GM12878 (cell line): ENCODE measurements around the gene SPTBN1. TPM values are rescaled to one million over a fixed set of nuclear protein-coding genes. Genes with fewer than 3 reads are reported as not detected.

Source experiments
- ATAC-seq: fragments of 200-7000 bp; cut with Tn5 transposase; 3 replicates; pipeline ENCODE4 v1.9.1; 2020; ENCODE audit warnings: mild to moderate bottlenecking, moderate library complexity
- BruUV-seq: library from RNA; stranded (reverse); fragments of 400-500 nt; replicated peaks from 2 replicates; lab custom pipeline; 2021; lab: Mats Ljungman, UMichigan
- CTCF ChIA-PET: fragments of 300-600 bp; sonication (Branson Sonifier 250); formaldehyde crosslinking; extraction: SDS; loops from one replicate; lab custom pipeline; 2021; ENCODE audit warnings: inconsistent platforms; lab: Yijun Ruan, JAX
- POLR2A ChIA-PET: fragments of 350-600 bp; formaldehyde crosslinking; extraction: SDS; loops from one replicate; lab custom pipeline; 2021; ENCODE audit warnings: inconsistent platforms; lab: Charles Lee
- RAD21 ChIA-PET: fragments of 300-600 bp; sonication (Branson Sonifier 250); formaldehyde crosslinking; loops from one replicate; lab custom pipeline; 2023; ENCODE audit warnings: antibody characterized with exemption; ENCODE audit not compliant: unreplicated experiment; lab: Charles Lee
- SMC1A ChIA-PET: fragments of 300-600 bp; sonication (Branson Sonifier 250); formaldehyde crosslinking; loops from one replicate; lab custom pipeline; 2023; ENCODE audit not compliant: unreplicated experiment, uncharacterized antibody; lab: Charles Lee
- DNase-seq: peaks from one replicate; pipeline ENCODE4 v3.0.0-alpha.2; 2011; ENCODE audit warnings: low read depth, low spot score
- FAIRE-seq: peaks from 3 replicates; lab custom pipeline; 2011; peaks lifted over from hg19 to GRCh38; lab: Jason Lieb, UNC
- H2AFZ ChIP-seq: 2 replicates; pipeline ENCODE4 v1.6.0; 2011; ENCODE audit warnings: low read depth, low read length, control low read depth; ENCODE audit not compliant: control insufficient read depth
- H3K27ac ChIP-seq: 2 replicates; pipeline ENCODE4 v1.5.1; 2011; ENCODE audit warnings: control low read depth; ENCODE audit not compliant: control insufficient read depth, insufficient read depth
- H3K27me3 ChIP-seq, 2 experiments: replicated peaks in 1 of 2; 2 replicates each; pipeline versions ENCODE4 v1.6.0 to v1.6.1; 2011; ENCODE audit warnings: low read length in 1 of 2; ENCODE audit not compliant: control insufficient read depth in 2 of 2, insufficient read depth in 2 of 2
- H3K36me3 ChIP-seq, 2 experiments: 2 replicates each; pipeline ENCODE4 v1.5.1; 2011; ENCODE audit warnings: low read length in 1 of 2; ENCODE audit not compliant: control insufficient read depth in 2 of 2, insufficient read depth in 2 of 2
- H3K4me1 ChIP-seq: 2 replicates; pipeline ENCODE4 v1.6.1; 2011; ENCODE audit warnings: mild to moderate bottlenecking, low read length, moderate library complexity, mixed read lengths; ENCODE audit not compliant: control insufficient read depth, insufficient read depth
- H3K4me2 ChIP-seq: 2 replicates; pipeline ENCODE4 v1.6.0; 2011; ENCODE audit warnings: control low read depth; ENCODE audit not compliant: control insufficient read depth, insufficient read depth
- H3K4me3 ChIP-seq: fragments of 200-600 bp; sonication (generic); 2 replicates; pipeline ENCODE4 v1.5.1; 2016
- H3K79me2 ChIP-seq: 2 replicates; pipeline ENCODE4 v1.6.0; 2011; ENCODE audit warnings: low read length; ENCODE audit not compliant: control insufficient read depth, insufficient read depth
- H3K9ac ChIP-seq: 2 replicates; pipeline ENCODE4 v1.8.0; 2011; ENCODE audit warnings: low read length, control low read depth, mixed read lengths; ENCODE audit not compliant: control insufficient read depth, insufficient read depth
- H3K9me3 ChIP-seq: replicated peaks from 3 replicates; pipeline ENCODE4 v1.5.1; 2011; ENCODE audit warnings: mild to moderate bottlenecking, low read length; ENCODE audit not compliant: control insufficient read depth, insufficient read depth
- H4K20me1 ChIP-seq: 2 replicates; pipeline ENCODE4 v1.6.0; 2011; ENCODE audit not compliant: control insufficient read depth, insufficient read depth
- CEBPZ ChIP-seq: fragments of 150-350 bp; IDR thresholded peaks from 2 replicates; pipeline ENCODE4 v1.6.1; 2016; ENCODE audit warnings: low read depth, low read length
- ESRRA ChIP-seq: IDR thresholded peaks from 2 replicates; pipeline ENCODE4 v1.6.1; 2012; ENCODE audit warnings: mild to moderate bottlenecking, low read length, improper control_type of control experiment
- GATAD2B ChIP-seq: fragments of 450-650 bp; conservative IDR thresholded peaks from 2 replicates; pipeline ENCODE4 v1.6.1; 2017; ENCODE audit warnings: low read depth, mild to moderate bottlenecking, moderate library complexity
- HDGF ChIP-seq: fragments of 450-650 bp; IDR thresholded peaks from 2 replicates; pipeline ENCODE4 v1.6.1; 2016; ENCODE audit warnings: antibody characterized with exemption
- KAT2A ChIP-seq: conservative IDR thresholded peaks from 2 replicates; pipeline ENCODE4 v1.6.1; 2011; ENCODE audit warnings: low read depth, low read length; ENCODE audit not compliant: control insufficient read depth
- POU2F2 ChIP-seq: IDR thresholded peaks from 3 replicates; pipeline ENCODE4 v1.6.1; 2011; ENCODE audit warnings: low read depth, mild to moderate bottlenecking, low read length, borderline replicate concordance
- RAD51 ChIP-seq: fragments of 450-650 bp; IDR thresholded peaks from 2 replicates; pipeline ENCODE4 v1.6.1; 2016; ENCODE audit warnings: moderate library complexity, mild to moderate bottlenecking, inconsistent platforms
- RUNX3 ChIP-seq: IDR thresholded peaks from 2 replicates; pipeline ENCODE4 v1.6.1; 2012; ENCODE audit warnings: low read length, inconsistent platforms
- TCF7 ChIP-seq: IDR thresholded peaks from 2 replicates; pipeline ENCODE4 v1.6.1; 2014; ENCODE audit warnings: antibody characterized with exemption, borderline replicate concordance
- USF2 ChIP-seq: IDR thresholded peaks from 2 replicates; pipeline ENCODE4 v1.6.1; 2011; ENCODE audit warnings: low read depth, low read length, improper control_type of control experiment, borderline replicate concordance
- WGBS: methylation state at CpG from one replicate; pipeline ENCODE4 v1.1.6; 2016; ENCODE audit warnings: low lambda C conversion rate; ENCODE audit not compliant: insufficient replicate concordance, insufficient coverage; ENCODE audit errors: missing lambda C conversion rate; 5-methylcytosine and 5-hydroxymethylcytosine counted together
- in situ Hi-C: fragments of 300-500 bp; cut with MboI; formaldehyde crosslinking; loops from 9 replicates; pipeline ENCODE4 v1.14.3; 2018; ENCODE audit warnings: mixed read lengths
- intact Hi-C: fragments of 100-400 bp; cut with micrococcal nuclease; formaldehyde crosslinking; loops from one replicate; pipeline ENCODE4 v1.14.2; 2022; ENCODE audit not compliant: unreplicated experiment
- polyA plus RNA-seq, 11 experiments: library from polyadenylated mRNA; depleted of rRNA in 4 of 11; unstranded in 6 of 11; stranded (reverse) in 5 of 11; fragments of >200 nt; fragmentation: Nextera tagmentation in 4 of 11; fragmentation: Illumina TruSeq in 1 of 11; extraction: Ambion mirVana in 4 of 11; extraction: Trizol in 1 of 11; gene quantifications; 1 replicate in 1 of 11; 2 replicates in 10 of 11; pipeline versions ENCODE4 v1.2.1 to v1.2.3, GENCODE V29; 2011 to 2016; ENCODE audit warnings: inconsistent platforms in 2 of 11, missing spikeins in 2 of 11, low read depth in 1 of 11
- total RNA-seq, 4 experiments: library from RNA; depleted of rRNA in 3 of 4; stranded (reverse); fragments of >200 nt in 3 of 4; fragmentation: Illumina TruSeq in 1 of 4; extraction: Trizol in 1 of 4; gene quantifications; 2 replicates each; pipeline versions ENCODE4 v1.2.1 to v1.2.3, GENCODE V29; 2013 to 2021

The SPTBN1 gene
- total and polyA plus RNA-seq, 10 of the 15 experiments (the other 5 are each of a cell fraction or from before 2014, with no cell fraction given), result 20.6 to 154 (median 76.7) TPM

- in situ Hi-C loops, result loop anchor here (10.0 kb wide), 2 partner anchors 184 to 314 kb away; no protein-coding TSS in a partner anchor
- SMC1A ChIA-PET, result interaction anchor here (0.6 to 9.9 kb wide), 8 partner anchors 34 to 318 kb away, joined by 3 to 125 read pairs (median 3); no protein-coding TSS in a partner anchor
- no TSS peak for BruUV-seq
Measured at GRCh38 chr2:54520687-54521086, 64.6 kb downstream of the SPTBN1 start.

More at GRCh38 chr2:54520687-54521086, 64.6 kb downstream of the SPTBN1 start:
- intact Hi-C loops, result loop anchor here (5.0 kb wide), 1 partner anchor 137 kb away; no protein-coding TSS in a partner anchor
- ATAC-seq (no peak), FAIRE-seq (no peak), DNase-seq (no peak)
- Histone ChIP-seq H4K20me1 (no peaks in the 10 kb centered on the region), H3K36me3 (no peaks in the 10 kb centered on the region), H3K4me2 (no peak overlapping the region), H3K4me3 (no peak overlapping the region), H3K27me3 (no peaks in the 10 kb centered on the region), H3K9ac (no peak overlapping the region), H2AFZ (no peak overlapping the region), H3K9me3 (no peaks in the 10 kb centered on the region), H3K27ac (no peak overlapping the region), H3K79me2 (no peaks in the 10 kb centered on the region), H3K4me1 (peaks cover 15% of the 10 kb centered on the region)
- RAD21 ChIA-PET, result interaction anchor here (1.3 to 8.7 kb wide), 3 partner anchors 38 to 186 kb away, joined by 3 to 157 read pairs (median 98); no protein-coding TSS in a partner anchor
- TF ChIP-seq USF2, result no peak
- no peak for TF ChIP-seq KAT2A
- TF ChIP-seq TCF7, result no peak
- TF ChIP-seq RAD51, result no peak
- TF ChIP-seq RUNX3, result no peak
- TF ChIP-seq HDGF, result no peak
- no peak for TF ChIP-seq ESRRA
- no peak for TF ChIP-seq CEBPZ
- no peak for TF ChIP-seq GATAD2B
- no peak for TF ChIP-seq POU2F2
- CTCF ChIA-PET, result interaction anchor here (0.6 to 9.5 kb wide), 11 partner anchors 18 to 414 kb away, joined by 3 to 177 read pairs (median 20); no protein-coding TSS in a partner anchor
- POLR2A ChIA-PET, result no interaction called here
- WGBS, result 0% methylated on average over 3 of the region's 3 CpGs
